Liver (tissue), 3 donors: Measurements from ENCODE around the gene LMOD1.
"Not testable (repeated sequence)": the region's sequence is repeated elsewhere in the genome, so short reads cannot be mapped to it uniquely, and the experiment has no call there.

Experiments used
- TF ChIP-seq, protein P1 (sequence below): fragments of 150-350 bp; IDR thresholded peaks from 2 replicates; pipeline ENCODE4 v1.5.1; 2017; ENCODE audit warnings: improper control_type of control experiment, low read depth, low read length; ENCODE audit not compliant: missing input control
- TF ChIP-seq, protein P2 (sequence below): IDR thresholded peaks from 2 replicates; pipeline ENCODE4 v1.6.1; 2016; ENCODE audit warnings: antibody characterized with exemption
- donor health status: healthy.
- donor health status: healthy.

- TF ChIP-seq, protein P1, sequence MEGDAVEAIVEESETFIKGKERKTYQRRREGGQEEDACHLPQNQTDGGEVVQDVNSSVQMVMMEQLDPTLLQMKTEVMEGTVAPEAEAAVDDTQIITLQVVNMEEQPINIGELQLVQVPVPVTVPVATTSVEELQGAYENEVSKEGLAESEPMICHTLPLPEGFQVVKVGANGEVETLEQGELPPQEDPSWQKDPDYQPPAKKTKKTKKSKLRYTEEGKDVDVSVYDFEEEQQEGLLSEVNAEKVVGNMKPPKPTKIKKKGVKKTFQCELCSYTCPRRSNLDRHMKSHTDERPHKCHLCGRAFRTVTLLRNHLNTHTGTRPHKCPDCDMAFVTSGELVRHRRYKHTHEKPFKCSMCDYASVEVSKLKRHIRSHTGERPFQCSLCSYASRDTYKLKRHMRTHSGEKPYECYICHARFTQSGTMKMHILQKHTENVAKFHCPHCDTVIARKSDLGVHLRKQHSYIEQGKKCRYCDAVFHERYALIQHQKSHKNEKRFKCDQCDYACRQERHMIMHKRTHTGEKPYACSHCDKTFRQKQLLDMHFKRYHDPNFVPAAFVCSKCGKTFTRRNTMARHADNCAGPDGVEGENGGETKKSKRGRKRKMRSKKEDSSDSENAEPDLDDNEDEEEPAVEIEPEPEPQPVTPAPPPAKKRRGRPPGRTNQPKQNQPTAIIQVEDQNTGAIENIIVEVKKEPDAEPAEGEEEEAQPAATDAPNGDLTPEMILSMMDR: not testable (repeated sequence)
- TF ChIP-seq, protein P2, sequence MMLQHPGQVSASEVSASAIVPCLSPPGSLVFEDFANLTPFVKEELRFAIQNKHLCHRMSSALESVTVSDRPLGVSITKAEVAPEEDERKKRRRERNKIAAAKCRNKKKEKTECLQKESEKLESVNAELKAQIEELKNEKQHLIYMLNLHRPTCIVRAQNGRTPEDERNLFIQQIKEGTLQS: not testable (repeated sequence)
Measured at GRCh38 chr1:201901036-201901435, 45.3 kb downstream of the LMOD1 start.
